Muscle layer of duodenum (tissue), 2 donors: ENCODE measurements around the gene NIBAN1.

Source experiments
- H3K27ac ChIP-seq: one replicate; pipeline ENCODE4 v1.7.0; 2013; ENCODE audit warnings: mild to moderate bottlenecking, low read length
- H3K27me3 ChIP-seq: one replicate; pipeline ENCODE4 v1.7.0; 2013; ENCODE audit warnings: low read depth, mild to moderate bottlenecking, control low read depth, low read length
- H3K36me3 ChIP-seq, 2 donors: one replicate each; pipeline ENCODE4 v1.7.0; 2013; ENCODE audit warnings: low read length in 2 of 2, control low read depth in 1 of 2, mild to moderate bottlenecking in 1 of 2; ENCODE audit not compliant: insufficient read depth in 2 of 2, control insufficient read depth in 1 of 2
- H3K4me1 ChIP-seq, 2 donors: one replicate each; pipeline ENCODE4 v1.7.0; 2013; ENCODE audit warnings: low read length in 2 of 2, mild to moderate bottlenecking in 2 of 2, control low read depth in 1 of 2, moderate library complexity in 1 of 2; ENCODE audit not compliant: insufficient read depth in 2 of 2, control insufficient read depth in 1 of 2
- H3K4me3 ChIP-seq, 2 donors: one replicate each; pipeline ENCODE4 v1.7.0; 2013; ENCODE audit warnings: low read length in 2 of 2, low read depth in 1 of 2, mild to moderate bottlenecking in 1 of 2
- H3K9me3 ChIP-seq, 2 donors: one replicate each; pipeline ENCODE4 v1.7.0; 2013; ENCODE audit warnings: low read length in 2 of 2, control low read depth in 1 of 2, mild to moderate bottlenecking in 1 of 2; ENCODE audit not compliant: control insufficient read depth in 1 of 2
- donor health status: healthy.

The NIBAN1 gene

GRCh38 chr1:184992271-184992670 is 18.0 kb upstream of the NIBAN1 start:
- Histone ChIP-seq H3K4me1 (no peaks in the 10 kb centered on the region), H3K27me3 (no peaks in the 10 kb centered on the region), H3K27ac (no peak overlapping the region), H3K36me3 (no peaks in the 10 kb centered on the region), H3K9me3 (no peaks in the 10 kb centered on the region), H3K4me3 (no peak overlapping the region)

GRCh38 chr1:184990204-184990603 is 15.9 kb upstream of the NIBAN1 start:
- Histone ChIP-seq H3K4me3 (no peak overlapping the region), H3K27ac (no peak overlapping the region)

GRCh38 chr1:184988506-184988905 is 14.2 kb upstream of the NIBAN1 start:
- Histone ChIP-seq H3K4me3 (no peak overlapping the region), H3K27me3 (no peaks in the 10 kb centered on the region), H3K9me3 (no peaks in the 10 kb centered on the region), H3K4me1 (no peaks in the 10 kb centered on the region), H3K27ac (no peak overlapping the region), H3K36me3 (no peaks in the 10 kb centered on the region)

More at GRCh38 chr1:184990204-184990603, 15.9 kb upstream of the NIBAN1 start:
- H3K27me3 ChIP-seq: no peaks in the 10 kb centered on the region
- H3K36me3 ChIP-seq: no peaks in the 10 kb centered on the region
- H3K9me3 ChIP-seq: no peaks in the 10 kb centered on the region
- no peaks in the 10 kb centered on the region for H3K4me1 ChIP-seq

GRCh38 chr1:184987696-184988095 is 13.4 kb upstream of the NIBAN1 start:
- no peak overlapping the region for H3K4me3 ChIP-seq
- H3K9me3 ChIP-seq: no peaks in the 10 kb centered on the region
- no peaks in the 10 kb centered on the region for H3K27me3 ChIP-seq
- no peaks in the 10 kb centered on the region for H3K36me3 ChIP-seq
- no peak overlapping the region for H3K27ac ChIP-seq
- H3K4me1 ChIP-seq: no peaks in the 10 kb centered on the region

GRCh38 chr1:184986250-184986649 is 11.9 kb upstream of the NIBAN1 start:
- Histone ChIP-seq H3K27ac (no peak overlapping the region), H3K4me3 (no peak overlapping the region), H3K27me3 (no peaks in the 10 kb centered on the region), H3K36me3 (no peaks in the 10 kb centered on the region), H3K4me1 (peaks cover 0 to 4% of the 10 kb centered on the region in 2 donors), H3K9me3 (no peaks in the 10 kb centered on the region)

- H3K4me3 ChIP-seq: no peak overlapping the region
- H3K27ac ChIP-seq: no peak overlapping the region
- H3K9me3 ChIP-seq: no peaks in the 10 kb centered on the region
- peaks cover 0 to 4% of the 10 kb centered on the region in 2 donors for H3K4me1 ChIP-seq
- H3K36me3 ChIP-seq: no peaks in the 10 kb centered on the region
- H3K27me3 ChIP-seq: no peaks in the 10 kb centered on the region
Measured at GRCh38 chr1:184982002-184982954, 8.0 kb upstream of the NIBAN1 start.

GRCh38 chr1:184980726-184981125 is 6.4 kb upstream of the NIBAN1 start:
- H3K4me1 ChIP-seq: peaks cover 0 to 4% of the 10 kb centered on the region in 2 donors
- no peaks in the 10 kb centered on the region for H3K9me3 ChIP-seq
- no peak overlapping the region for H3K4me3 ChIP-seq
- no peaks in the 10 kb centered on the region for H3K36me3 ChIP-seq
- no peaks in the 10 kb centered on the region for H3K27me3 ChIP-seq
- H3K27ac ChIP-seq: no peak overlapping the region

- no peak overlapping the region for H3K27ac ChIP-seq
Measured at GRCh38 chr1:184975208-184975870, 1.0 kb upstream of the NIBAN1 start.

GRCh38 chr1:184974837-184975115 is 468 bp upstream of the NIBAN1 start:
- H3K27ac ChIP-seq: peak overlapping the region; percentile 25
- no peaks in the 10 kb centered on the region for H3K36me3 ChIP-seq
- H3K4me1 ChIP-seq: peaks cover 0 to 2% of the 10 kb centered on the region in 2 donors
- no peaks in the 10 kb centered on the region for H3K9me3 ChIP-seq
- H3K27me3 ChIP-seq: no peaks in the 10 kb centered on the region
- peak overlapping the region; percentile 85 to 94 for H3K4me3 ChIP-seq

More at GRCh38 chr1:184975208-184975870, 1.0 kb upstream of the NIBAN1 start:
- no peaks in the 10 kb centered on the region for H3K36me3 ChIP-seq
- H3K9me3 ChIP-seq: no peaks in the 10 kb centered on the region
- H3K27me3 ChIP-seq: no peaks in the 10 kb centered on the region
- no peak overlapping the region for H3K4me3 ChIP-seq
- no peaks in the 10 kb centered on the region for H3K4me1 ChIP-seq

- H3K36me3 ChIP-seq: no peaks in the 10 kb centered on the region
- H3K27me3 ChIP-seq: no peaks in the 10 kb centered on the region
- H3K4me3 ChIP-seq: peak overlapping the region; percentile 85 to 94
- no peaks in the 10 kb centered on the region for H3K9me3 ChIP-seq
- peak overlapping the region; percentile 83 for H3K27ac ChIP-seq
- peaks cover 0 to 3% of the 10 kb centered on the region in 2 donors for H3K4me1 ChIP-seq
Measured at GRCh38 chr1:184973272-184974055, 844 bp downstream of the NIBAN1 start.
